SK-MEL-5 (cell line): Measurements from ENCODE around the gene ZNF213. TPM values are rescaled to one million over a fixed set of nuclear protein-coding genes. Genes with fewer than 3 reads are reported as not detected.
"Not testable (repeated sequence)": the region's sequence is repeated elsewhere in the genome, so short reads cannot be mapped to it uniquely, and the experiment has no call there.

Source experiments
- DNase-seq: peaks from one replicate; pipeline ENCODE4 v3.0.0-alpha.2; 2016; ENCODE audit warnings: low read depth, low spot score
- in situ Hi-C: cut with HindIII; loops from 2 replicates; pipeline ENCODE4 v1.10.0; 2016; ENCODE audit warnings: low sequenced_read_pairs, high pct_unique_total_duplicates, low pct_unique_long_range_greater_than_20kb
- total RNA-seq: library from RNA; depleted of rRNA; stranded (reverse); fragments of >200 nt; shearing (Covaris generic); gene quantifications from 2 replicates; pipeline ENCODE4 v1.2.3, GENCODE V29; 2014

ZNF213 gene
- total RNA-seq, 1 experiment from 2014 or later = 0.85 TPM

DNA sequence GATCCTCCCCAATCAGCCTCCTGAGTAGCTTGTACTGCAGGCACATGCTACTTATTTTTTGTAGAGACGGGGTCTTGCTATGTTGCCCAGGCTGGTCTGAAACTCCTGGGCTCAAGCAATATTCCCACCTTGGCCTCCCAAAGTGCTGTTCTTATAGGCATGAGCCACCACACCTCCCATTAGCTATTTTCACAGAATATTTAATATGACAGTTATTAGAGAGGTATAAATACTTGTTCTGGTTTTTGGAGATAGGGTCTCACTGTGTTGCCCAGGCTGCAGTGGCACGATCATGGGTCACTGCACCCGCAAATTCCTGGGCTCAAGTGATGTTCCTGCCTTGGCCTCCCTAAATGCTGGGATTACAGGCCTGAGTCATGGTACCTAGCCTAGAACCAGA, 21.1 kb downstream of the ZNF213 start:
- in situ Hi-C loops = no loop called here
- DNase-seq = no peak

DNA sequence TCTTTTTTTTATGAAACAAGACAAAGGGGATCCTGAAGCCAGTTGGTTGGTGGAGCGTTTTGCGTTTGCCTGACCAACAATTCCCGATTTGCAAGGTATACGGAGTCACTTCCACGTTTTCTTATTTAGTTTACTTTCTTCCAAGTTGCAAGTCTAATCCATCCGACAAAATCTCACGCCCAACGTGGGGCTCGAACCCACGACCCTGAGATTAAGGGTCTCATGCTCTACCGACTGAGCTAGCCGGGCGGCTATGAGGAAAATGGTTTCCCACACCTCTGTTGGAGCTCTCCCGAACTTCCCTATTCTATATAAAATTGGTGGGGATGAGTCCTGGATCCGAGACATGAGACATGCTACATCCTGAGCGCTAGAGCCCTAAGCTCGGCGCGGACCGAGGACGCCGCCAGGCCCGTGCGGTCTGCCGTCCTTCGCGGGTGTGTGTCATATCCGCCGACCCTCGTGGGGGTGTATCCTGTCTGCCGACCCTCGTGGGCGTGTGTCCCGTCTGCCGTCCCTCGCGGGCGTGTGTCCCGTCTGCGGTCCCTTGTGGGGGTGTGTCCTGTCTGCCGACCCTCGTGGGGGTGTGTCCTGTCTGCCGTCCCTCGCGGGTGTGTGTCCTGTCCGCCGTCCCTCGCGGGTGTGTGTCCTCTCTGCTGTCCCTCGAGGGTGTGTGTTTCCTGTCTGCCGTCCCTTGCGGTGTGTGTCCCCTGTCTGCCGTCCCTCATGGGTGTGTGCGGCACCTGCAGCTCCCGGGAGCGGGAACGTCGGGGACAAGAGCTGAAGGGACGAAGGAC, 22.6 kb downstream of the ZNF213 start:
- peak; percentile 96 for DNase-seq
- in situ Hi-C loops = no loop called here

DNA sequence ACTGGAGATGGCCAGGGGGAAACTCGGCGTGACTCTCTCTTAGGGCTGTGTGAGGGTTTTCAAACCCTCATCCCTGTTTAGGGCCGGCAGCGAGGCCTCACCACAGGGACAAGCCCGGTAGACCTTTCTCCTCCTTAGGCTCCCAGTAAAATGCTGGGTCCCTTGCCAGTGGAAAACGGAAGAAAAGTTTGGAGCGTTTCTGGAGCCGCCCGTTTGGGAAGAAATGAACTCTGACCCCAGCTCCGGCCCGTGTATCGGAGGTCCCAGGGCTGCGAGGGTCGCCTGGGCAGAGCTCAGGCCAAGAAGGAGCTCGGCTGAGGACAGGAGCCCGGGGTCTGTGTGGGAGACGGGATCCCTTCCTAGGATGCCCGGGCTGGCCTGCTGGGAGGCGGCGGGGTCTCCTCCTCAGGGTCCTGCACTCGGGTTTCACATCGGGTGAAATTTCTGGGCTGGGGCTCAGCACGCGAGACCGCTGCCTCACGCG, 23.2 kb downstream of the ZNF213 start:
- in situ Hi-C loops = no loop called here
- DNase-seq = peak; percentile 27

DNA sequence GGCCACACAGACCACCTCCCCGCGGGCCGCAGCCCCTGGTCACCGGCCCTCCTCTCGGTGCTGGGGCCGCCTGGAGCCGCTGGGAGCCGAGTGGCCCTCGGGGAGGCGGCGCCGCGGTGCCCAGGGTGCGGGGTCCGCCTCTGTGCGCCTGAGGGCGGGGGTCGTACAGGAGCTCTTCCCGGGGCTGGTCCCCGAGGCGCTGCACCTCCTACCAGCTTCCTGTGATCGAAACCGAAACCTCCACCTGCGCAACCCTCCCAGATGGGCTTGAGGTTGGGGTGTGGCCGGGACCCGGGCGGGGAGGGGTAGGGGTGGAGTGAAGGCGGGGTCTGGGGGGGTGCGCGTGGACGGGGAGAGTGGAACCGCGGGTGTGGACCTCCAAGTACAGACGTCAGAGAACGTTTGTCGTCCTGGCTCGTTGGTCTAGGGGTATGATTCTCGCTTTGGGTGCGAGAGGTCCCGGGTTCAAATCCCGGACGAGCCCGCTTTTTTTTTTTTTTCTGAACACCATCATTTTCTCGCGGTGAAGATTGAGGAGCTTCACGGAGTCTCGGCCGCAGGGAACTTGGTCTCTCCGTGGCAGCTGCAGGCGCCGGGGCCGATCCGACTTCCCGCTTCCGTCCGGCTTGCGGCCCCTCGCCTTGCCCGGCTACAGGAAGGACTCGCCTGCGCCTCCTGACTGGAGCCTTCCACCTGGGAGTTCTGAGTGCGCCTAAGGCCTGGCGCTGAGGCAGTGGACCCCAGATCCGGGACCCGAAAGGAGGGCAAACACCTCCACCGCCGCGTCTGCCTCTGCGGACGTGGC, 23.9 kb downstream of the ZNF213 start:
- peak; percentile 89 for DNase-seq
- in situ Hi-C loops = no loop called here

DNA sequence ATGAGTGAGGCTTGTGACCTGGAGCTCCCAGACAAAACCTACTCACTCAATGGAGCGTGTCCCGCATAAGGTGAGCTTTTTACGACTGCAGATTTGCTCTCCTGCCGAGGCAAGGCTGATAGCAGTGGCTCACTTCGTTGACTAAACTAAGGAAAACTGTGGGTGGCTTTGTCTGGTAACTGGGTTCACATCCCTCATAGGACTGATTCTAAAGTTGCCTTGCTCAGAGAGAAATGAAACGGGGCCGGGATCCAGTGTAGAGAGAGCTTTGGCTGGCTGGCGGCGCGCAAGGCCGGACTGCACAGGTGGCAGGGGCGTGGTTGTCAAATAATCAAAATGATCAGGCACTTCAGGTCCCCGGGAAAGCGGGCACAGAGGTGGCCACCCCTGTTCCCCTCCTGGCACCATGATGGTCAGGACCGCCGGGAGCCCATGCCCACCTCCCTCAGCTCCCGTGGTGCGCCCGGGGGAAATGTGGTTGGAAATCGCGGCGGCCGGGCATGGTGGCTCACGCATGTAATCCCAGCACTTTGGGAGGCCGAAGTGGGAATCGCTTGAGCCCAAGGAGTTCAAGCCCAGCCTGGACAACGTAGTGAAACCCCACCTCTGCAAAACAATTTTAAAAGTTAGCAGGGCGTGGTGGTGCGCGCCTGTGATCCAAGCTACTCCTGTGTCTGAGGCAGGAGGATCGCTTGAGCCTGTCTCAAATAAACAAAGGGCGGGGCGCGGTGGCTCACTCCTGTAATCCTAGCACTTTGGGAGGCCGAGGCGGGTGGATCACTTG, 26.6 kb downstream of the ZNF213 start:
- no peak for DNase-seq
- in situ Hi-C loops = no loop called here

DNA sequence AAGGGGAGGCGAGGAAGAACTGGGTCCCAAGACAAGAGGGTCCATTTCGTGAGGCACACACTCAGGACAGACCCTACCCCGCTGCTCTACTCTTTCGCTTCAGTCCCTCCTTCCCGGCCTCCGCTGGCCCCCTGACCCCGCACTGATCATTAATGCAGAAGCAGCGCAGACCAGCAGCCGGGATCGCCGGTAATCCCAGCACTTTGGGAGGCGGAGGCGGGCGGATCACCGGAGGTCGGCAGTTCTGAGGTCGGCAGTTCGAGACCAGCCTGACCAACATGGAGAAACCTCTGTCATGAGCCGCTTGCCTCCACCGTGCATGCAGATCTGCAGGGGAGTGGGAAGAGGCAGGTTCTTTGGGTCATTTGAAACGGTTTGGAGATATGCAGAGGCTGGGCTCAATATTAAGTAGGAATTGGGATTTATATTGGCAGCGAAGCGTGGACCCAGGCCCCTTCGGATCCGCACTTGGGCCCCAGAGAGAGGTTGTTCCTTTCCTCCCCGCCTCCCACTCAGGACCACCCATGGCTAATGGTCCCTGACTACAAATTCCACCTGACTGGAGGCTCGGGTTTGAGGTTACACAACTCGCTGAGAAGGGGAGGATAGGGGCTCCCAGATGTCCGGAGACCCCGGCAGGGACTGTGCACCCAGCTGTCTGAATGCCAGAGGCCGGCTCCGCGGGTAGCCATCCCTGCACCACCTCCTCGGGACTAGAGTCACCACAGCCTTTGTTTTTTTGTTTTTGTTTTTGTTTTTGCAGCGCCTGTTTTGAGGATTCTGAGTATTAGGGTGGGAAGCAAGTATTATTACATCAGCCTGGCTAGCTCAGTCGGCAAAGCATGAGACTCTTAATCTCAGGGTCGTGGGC, 29.5 kb downstream of the ZNF213 start:
- in situ Hi-C loops = no loop called here

DNA sequence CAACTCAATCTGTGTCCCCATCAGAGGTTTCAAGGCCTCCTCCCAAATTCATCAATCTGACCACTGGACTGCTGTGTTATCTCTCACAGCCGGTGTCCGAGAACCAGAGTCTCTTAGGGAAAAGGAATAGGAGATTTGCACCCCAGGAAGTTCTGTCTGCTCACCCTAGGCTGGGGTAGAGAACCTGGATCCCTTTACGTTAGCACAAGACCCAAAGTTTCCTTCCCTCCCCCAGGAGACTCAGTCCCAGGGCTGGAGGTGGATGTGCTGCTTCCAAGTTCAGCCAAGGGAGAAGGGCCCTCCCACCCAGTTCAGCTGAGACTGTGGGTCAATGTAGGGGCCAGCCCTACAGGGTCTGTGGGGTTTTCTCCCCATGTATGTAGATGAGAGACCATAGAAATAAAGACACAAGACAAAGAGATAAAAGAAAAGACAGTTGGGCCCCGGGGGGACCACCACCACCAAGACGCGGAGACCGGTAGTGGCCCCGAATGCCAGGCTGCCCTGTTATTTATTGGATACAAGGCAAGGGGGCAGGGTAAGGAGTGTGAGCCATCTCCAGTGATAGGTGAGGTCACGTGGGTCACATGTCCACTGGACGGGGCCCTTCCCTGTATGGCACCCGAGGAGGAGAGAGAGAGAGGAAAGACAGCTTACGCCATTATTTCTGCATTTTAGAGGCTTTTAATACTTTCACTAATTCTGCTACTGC, 30.4 kb downstream of the ZNF213 start:
- DNase-seq = no peak
- in situ Hi-C loops = no loop called here

More for the DNA sequence above, 29.5 kb downstream of the ZNF213 start:
- no peak for DNase-seq

DNA sequence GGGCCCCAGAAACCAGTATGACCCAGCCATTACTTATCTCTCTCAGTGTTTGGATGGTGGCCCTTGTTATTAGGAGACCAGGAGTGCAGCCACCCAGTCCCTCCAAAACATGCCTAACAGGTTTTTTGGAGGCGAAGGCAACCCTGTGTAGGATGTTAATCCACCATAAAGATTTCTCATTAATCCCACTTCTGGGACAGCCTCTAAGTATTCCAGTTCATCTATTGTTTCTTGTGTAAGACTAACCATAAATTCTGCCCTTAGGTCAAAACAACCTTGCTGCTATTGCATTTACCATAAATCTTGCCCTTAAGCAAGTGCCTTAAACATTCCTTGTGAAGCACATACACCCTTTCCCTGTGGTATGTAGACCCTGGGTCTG, 31.7 kb downstream of the ZNF213 start:
- in situ Hi-C loops = no loop called here

DNA sequence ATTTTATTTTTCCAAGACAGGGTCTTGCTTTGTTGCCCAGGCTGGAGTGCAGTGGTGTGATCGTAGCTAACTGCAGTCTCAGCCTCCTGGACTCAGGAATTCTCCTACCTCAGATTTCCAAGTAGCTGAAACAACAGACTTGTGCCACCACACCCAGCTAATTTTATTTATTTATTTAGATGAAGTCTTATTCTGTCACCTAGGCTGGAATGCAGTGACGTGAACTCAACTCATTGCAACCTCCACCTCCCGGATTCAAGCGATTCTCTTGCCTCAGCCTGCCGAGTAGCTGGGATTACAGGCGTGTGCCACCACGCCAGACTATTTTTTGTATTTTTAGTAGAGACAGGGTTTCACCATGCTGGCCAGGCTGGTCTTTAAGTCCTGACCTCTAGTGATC, 33.9 kb downstream of the ZNF213 start:
- in situ Hi-C loops, DNase-seq: not testable (repeated sequence)

More for the DNA sequence above, 31.7 kb downstream of the ZNF213 start:
- DNase-seq = no peak

DNA sequence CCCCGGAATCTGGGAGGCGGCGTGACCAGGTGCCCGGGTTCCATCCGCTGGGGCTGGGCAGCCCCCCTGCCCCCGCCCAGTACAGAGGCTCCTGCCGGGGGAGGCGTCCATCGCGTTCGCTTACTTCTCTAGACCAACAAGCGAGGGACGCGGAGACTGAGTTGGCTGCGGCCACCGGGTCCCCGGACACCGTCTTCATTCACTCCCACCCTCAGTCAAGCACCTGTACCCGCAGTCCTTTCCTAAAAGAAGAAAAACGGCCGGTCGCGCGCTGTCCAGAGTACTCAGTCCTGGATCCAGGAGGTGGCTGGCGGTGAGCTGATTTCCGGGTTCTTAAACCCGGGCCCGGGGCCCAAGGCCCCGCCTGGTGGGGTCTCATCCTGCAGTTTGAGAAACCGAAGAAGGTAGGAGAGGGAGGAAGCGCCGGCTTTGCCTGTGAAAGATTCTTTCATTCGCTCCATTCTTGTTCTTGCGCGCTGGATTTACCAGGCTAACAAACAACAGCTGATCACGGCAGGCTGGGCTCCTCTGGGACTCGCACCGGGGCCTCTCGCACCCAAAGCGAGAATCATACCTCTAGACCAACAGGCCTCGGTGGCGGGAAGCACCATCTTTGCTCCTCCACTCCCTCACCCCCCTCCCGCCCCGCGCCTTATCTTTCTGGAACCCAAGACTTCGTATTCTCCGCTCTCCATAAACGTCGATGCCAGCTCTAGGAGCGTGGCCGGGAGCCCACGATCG, 35.8 kb downstream of the ZNF213 start:
- in situ Hi-C loops = no loop called here
- DNase-seq = no peak

DNA sequence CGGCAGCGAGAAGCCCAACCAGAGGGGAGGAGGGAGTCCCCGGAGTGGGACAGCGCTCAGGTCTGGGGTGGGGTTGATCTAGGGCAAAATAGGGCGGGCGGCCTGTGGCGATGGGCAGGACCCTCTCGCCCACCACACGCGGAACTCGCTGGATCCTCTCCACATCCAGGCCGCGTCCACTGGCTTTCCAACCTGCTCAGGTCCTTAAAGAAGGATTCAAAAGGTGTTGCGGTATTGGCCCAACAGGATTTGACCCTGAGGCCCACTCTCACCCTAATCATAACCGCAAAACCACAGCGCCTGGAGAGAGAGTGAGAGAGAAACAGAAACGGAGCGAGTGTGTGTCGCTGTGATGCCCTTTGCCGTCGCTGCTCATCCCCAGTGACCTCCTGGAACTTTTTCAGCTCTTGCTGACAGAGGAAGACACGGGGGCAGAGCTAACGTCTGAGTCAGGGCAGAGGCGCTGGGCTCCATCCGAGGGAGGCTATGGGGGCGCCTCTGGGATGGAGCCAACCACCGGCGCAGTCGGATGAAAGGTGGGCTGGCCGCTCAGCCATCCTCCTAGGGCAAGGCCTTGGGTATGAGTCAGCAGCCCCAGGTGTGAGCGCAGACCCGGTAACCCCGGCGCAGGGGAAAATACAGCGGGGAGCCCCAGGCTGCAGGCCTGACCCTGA, 36.5 kb downstream of the ZNF213 start:
- in situ Hi-C loops = no loop called here
- DNase-seq = no peak

DNA sequence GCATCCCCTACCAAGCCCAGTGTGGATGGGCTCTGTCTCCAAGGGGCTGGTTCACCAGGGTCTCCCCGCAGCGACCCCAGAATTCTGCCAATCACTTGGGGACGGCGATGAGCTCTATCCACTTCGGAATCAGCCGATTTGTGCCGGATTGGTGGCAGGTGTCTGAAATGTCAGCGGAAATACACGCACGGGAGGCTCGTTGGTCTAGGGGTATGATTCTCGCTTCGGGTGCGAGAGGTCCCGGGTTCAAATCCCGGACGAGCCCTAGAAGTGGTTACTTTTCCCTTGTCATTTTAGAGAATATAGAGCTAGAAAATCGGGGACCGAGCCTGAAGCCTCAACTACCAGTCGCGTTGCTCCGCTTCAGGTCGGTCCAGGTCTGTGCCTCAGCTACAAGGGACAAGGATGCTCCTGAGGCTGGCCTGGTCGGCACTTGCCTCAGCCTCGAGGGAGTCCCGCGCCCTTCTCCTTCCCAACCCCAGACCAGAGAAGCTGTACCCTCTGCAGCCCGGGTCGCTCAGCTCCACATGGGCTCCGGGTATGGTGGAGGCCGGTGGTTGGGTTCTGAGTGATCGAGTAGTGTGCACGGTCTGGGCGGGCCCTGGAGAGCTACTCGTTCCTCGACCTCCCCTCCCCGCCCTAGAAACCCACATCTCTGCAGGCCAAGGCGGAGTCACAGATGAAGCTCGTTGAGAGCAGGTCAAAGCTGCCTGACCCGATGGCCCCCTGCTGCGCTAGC, 37.2 kb downstream of the ZNF213 start:
- in situ Hi-C loops = no loop called here
- DNase-seq = peak; percentile 62

DNA sequence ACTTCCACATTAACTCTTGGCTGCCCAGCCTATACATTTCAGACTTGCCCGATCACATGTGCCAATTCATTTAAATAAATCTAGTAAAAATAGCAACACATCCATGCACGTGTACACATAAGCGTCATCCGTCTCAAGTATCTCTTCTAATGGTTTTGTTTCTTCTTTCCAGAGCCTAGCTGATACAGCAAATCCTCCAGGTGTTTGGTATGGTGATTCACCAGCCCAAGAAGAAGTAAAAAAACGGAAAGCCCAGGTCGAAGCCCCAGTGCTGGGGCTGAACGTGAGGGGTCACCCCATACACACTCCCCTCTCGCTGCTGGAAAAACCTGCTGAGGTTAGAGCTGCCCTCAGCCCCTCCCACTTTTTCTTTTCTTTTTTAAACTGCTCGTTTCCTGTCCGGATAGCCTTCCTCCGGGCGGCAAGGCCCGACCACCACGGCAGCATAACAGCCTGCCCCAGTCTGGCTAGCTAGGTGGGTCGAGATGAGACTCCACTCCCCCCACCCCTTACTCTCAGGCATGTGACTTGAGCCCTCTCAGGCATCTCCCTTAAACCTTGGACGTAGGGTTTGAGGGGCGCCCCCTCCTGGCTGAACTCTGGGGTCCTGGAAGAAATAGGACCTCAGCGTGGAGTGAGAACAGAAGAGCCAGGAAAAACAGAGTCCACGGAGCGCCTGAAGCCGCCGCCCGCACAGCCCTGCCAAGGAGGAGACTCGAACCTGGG, 39.2 kb downstream of the ZNF213 start:
- in situ Hi-C loops = no loop called here
- peak; percentile 80 for DNase-seq

DNA sequence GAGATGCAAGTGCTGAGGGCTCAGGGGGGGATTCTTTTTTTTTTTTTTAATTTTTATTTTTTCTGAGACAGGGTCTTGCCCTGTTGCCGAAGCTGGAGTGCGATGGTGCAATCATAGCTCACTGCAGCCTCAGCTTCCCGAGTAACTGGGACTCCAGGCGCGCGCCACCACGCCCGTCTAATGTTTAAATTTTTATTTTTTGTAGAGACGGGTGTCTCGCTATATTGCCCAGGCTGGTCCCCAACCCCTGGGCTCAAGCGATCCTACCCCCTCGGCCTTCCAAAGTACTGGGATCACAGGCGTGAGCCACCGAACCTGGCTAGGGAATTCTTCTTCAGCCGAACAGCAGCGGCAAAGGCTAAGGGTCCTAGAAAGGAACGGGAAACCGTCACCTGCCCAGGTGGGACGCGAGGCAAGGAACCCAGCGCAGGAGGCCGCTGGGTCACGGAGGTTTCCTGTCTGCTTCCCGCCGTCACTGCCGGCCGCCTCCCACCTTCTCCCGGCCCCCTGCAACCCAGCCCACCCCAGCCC, 39.9 kb downstream of the ZNF213 start:
- DNase-seq = no peak
- in situ Hi-C loops = no loop called here
